Measurements from ENCODE around the gene GRAMD2B.
A peak's percentile ranks its signal among the peaks of the same experiment; 100 is the strongest.
"Not testable (repeated sequence)": the region's sequence is repeated elsewhere in the genome, so short reads cannot be mapped to it uniquely, and the experiment has no call there.

The GRAMD2B gene

GRCh38 chr5:126422994-126423788, at the start of gene GRAMD2B:
Gene GRAMD2B, plus strand, starts transcription at chr5:126423409. Its CDS starts 198 bp downstream, at chr5:126423607.
- DNase-seq (ENCODE audit: low read depth) = peak; percentile 41

- DNase-seq (ENCODE audit: low read depth) = no peak
Measured at GRCh38 chr5:126374109-126374416, 49.1 kb upstream of the GRAMD2B start.

GRCh38 chr5:126376443-126376842, 46.8 kb upstream of the GRAMD2B start:
- no peak for DNase-seq (ENCODE audit: low read depth)

DNA sequence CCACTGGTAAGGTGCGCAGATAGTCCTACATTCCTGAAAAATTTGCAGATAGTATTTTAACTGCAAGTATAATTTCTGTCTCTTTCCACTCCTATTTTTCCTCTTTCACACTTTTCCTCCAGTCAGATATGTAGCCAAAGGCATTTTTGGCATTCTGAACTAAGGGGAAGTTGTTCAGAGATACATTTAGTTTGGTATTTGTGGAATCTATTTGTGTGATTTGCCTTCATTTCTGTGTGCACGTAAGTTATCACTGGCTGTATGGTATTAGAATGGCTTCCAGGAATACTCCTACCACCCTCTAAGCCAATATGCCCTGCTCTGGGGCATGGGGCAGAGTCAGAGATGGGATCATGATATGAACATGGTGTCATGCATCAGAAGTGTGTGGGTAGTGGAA, 45.8 kb upstream of the GRAMD2B start:
- DNase-seq (ENCODE audit: low read depth) = no peak

DNA sequence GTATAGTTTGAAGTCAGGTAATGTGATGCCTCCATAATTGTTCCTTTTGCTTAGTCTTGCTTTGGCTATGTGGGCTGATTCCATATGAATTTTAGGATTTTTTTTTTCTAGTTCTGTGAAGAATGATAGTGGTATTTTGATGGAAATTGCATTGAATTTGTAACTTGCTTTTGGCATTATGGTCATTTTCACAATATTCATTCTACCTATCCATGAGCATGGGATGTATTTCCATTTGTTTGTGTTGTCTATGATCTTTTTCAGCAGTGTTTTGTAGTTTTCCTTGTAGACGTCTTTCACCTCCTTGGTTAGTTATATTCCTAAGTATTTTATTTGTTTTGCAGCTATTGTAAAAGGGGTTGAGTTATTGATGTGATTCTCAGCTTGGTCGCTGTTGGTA, 42.9 kb upstream of the GRAMD2B start:
- DNase-seq (ENCODE audit: low read depth) = not testable (repeated sequence)

- DNase-seq (ENCODE audit: low read depth) = no peak
Measured at GRCh38 chr5:126383246-126383645, 40.0 kb upstream of the GRAMD2B start.

GRCh38 chr5:126383776-126384175, 39.4 kb upstream of the GRAMD2B start:
- DNase-seq (ENCODE audit: low read depth) = no peak

DNA sequence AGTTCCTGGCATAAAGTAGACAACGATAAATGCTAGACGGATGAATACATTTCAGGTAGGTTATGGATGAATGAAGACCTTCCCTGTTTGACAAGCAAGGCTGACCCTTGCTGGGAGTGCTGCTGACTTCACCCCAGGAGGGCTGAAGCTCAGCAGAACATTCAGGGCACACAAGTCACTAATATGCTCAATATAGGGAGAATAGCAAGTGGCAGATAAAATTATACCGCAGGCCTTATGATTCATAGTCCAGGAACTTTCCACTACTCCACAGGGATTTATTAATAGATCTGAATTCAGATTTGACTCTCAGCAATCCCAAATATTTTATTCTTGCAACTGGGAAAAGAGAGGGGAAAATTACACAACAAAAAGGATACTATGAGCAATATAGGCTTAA, 38.2 kb upstream of the GRAMD2B start:
- DNase-seq (ENCODE audit: low read depth) = no peak

GRCh38 chr5:126385524-126386502, 37.4 kb upstream of the GRAMD2B start:
- DNase-seq (ENCODE audit: low read depth) = no peak

GRCh38 chr5:126389179-126389578, 34.0 kb upstream of the GRAMD2B start:
- no peak for DNase-seq (ENCODE audit: low read depth)

GRCh38 chr5:126390051-126390450, 33.2 kb upstream of the GRAMD2B start:
- DNase-seq (ENCODE audit: low read depth) = no peak

- DNase-seq (ENCODE audit: low read depth) = no peak
Measured at GRCh38 chr5:126391386-126391785, 31.8 kb upstream of the GRAMD2B start.

- DNase-seq (ENCODE audit: low read depth) = no peak
Measured at GRCh38 chr5:126394211-126394788, 28.9 kb upstream of the GRAMD2B start.

GRCh38 chr5:126395198-126395597, 28.0 kb upstream of the GRAMD2B start:
- DNase-seq (ENCODE audit: low read depth) = no peak

GRCh38 chr5:126395605-126396004, 27.6 kb upstream of the GRAMD2B start:
- DNase-seq (ENCODE audit: low read depth) = no peak

DNA sequence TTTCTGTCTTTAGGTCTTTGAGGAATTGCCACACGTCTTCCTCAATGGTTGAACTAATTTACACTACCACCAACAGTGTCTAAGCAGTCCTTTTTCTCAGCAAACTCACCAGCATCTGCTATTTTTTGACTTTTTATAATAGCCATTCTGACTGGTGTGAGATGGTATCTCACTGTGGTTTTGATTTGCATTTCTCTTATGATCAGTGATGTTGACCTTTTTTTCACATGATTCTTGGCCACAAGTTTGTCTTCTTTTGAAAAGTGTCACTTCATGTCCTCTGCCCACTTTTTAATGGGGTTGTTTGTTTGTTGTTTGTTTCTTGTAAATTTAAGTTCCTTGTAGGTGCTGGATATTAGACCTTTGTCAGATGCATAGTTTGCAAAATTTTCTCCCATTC, 26.5 kb upstream of the GRAMD2B start:
- DNase-seq (ENCODE audit: low read depth) = not testable (repeated sequence)

GRCh38 chr5:126398791-126399190, 24.4 kb upstream of the GRAMD2B start:
- DNase-seq (ENCODE audit: low read depth) = no peak

DNA sequence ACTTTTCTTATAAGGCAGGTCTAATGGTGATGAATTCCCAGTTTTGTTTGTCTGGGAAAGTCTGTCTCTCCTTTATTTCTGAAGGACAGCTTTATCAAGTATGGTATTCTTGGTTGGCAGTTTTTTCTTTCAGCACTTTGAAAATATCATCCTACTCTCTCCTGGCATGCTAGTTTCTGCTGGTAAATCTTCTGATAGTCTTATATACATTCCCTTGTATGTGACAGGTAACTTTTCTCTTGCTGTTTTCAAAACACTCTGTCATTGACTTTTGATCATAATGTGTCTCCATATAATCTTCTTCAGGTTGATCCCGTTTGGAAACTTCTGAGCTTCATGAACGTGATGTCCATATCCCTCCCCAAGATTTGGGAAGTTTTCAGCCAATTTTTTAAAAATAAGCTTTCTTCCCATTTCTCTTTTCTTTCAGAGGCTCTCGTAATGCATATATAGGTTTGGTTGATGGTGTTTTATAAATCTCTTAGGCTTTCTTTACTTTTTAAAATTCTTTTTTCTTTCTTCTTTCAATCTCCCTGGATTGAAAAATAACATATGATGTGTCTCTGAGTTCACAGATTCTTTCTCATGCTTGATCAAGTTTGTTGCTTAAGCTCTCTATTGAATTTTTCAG, 22.5 kb upstream of the GRAMD2B start:
- no peak for DNase-seq (ENCODE audit: low read depth)

DNA sequence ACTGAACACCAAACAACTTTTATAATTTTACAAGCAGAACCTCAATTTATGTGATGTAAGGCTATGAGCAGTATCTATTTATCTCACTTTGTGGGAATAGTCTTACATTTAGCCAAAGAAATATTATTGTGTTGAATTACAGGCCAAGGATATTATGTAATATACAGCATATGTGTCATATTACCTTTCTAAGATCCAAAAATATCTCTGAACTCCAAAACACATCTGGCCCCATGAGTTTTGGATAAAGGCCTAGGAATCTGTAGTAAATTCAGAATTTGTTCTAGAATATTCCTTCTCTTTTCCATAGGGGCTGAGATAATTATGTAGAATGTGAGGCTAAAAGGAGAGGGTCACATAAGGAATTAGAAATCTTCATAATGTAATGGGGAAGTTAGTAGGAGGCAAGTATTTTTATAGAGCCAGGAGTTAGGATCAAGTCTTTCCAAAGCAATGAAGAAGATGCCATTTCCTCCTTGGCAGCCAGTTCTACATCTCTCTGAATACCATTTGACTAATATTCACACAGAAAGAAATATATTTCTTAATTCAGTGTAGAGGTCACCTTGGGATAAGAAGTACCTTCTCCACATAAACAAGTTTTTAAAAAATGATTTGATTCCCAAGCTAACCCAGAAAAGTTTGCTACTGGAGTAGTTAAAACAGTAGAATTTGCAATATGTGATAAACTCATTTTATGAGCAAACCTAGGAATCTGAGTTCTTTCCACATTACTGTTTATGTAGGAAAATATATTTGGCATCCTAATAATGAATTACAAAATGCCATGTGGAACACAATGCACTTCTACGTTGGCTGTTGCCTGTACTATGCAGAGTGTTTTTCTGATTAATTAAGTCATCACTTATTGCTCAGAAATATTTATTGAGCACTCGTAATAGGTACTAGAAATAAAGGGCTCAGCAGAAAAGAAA, 20.3 kb upstream of the GRAMD2B start:
- no peak for DNase-seq (ENCODE audit: low read depth)

- no peak for DNase-seq (ENCODE audit: low read depth)
Measured at GRCh38 chr5:126403876-126404275, 19.3 kb upstream of the GRAMD2B start.

DNA sequence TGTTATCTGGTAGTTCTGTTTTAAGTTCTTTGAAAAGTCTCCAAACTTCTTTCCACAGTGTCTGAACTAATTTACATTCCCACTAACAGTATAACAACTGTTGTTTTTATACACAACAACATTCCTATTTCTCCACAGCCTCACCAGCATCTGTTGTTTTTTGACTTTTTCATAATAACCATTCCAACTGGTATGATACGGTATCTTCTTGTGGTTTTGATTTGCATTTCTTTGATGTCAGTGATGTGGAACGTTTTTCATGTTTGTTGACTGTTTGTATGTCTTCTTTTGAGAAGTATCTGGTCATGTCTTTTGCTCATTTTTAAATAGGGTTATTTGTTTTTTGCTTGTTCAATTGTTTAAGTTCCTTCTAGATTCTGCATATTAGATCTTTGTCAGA, 12.6 kb upstream of the GRAMD2B start:
- DNase-seq (ENCODE audit: low read depth) = no peak
